GM03348 (cell line): ENCODE data around the gene PNMA8B.
A peak's percentile ranks its signal among the peaks of the same experiment; 100 is the strongest.
"Not testable (repeated sequence)": the region's sequence is repeated elsewhere in the genome, so short reads cannot be mapped to it uniquely, and the experiment has no call there.

Experiments
- DNase-seq: peaks from one replicate; pipeline ENCODE4 v3.0.0; 2012; ENCODE audit warnings: low spot score

PNMA8B gene

DNA sequence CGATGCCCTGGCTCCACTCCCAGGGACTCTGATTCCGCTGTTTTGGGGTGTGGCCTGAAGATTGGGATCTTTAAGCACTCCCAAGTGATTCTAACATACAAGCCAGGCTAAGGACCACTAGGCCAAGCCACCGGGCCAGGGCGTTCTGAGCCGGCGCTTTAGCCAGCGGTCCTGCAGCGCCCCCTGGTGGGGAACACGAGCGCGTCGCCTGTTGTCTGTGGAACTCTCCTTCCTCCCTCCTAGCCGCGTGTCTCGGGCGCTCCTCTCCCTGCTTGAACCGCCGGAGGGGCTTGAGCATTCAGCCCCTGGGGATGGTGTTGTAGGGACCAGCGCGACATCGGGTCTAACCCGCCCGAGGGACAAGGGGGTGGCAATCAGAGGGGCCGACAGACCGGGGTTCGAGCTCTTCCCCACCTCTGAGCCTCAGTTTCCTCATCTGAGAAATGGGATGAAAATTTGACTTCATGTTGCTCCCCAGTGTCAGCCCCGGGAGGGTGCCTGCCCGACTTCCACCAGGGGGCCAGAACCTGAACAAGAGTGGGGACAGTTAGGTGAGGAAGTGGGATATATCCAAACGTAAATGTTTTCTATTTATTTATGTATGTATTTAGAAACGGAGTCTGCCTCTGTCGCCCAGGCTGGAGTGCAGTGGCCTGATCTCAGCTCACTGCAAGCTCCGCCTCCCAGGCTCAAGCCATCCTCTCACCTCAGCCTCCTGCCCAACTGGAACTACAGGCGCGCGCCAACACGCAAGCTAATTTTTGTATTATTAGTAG is 18.0 kb upstream of the PNMA8B start:
- DNase-seq: peak; percentile 93

DNA sequence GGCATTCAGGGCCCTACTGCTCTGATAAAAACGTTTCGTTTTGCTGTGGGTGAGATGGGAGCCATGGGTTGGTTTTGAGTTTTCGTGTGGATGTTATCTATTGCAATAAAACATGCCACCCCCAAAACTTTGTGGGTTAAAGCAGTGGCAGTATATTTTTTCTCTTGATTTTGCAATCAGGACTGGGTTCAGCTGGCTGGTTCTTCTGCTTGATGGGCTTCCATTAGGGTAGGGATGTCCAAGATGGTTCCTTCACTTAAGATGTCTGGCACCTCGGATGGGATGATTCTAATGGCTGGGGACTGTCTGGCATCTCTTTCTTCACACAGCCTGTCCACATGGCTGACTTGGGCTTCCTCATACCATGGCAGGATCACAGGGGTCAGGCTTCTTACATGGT is 15.6 kb upstream of the PNMA8B start:
- no peak for DNase-seq

DNA sequence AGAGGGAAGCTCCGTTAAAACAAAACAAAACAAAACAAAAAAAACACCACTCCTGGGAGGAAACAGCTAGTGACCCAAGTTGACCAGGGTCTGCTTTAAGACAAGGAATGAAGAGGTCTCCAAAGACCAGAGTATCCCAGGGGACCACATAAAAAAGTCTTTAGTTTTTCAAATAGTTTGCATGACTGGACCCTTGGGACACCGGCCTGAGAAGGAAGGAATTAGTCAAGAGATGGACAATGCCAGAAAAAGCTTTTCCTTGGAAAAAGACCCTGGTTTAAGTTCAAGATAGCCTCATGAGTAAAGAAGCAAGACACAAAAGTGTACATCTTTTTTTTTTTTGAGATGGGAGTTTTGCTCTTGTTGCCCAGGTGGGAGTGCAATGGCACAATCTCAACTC is 12.5 kb upstream of the PNMA8B start:
- no peak for DNase-seq

DNA sequence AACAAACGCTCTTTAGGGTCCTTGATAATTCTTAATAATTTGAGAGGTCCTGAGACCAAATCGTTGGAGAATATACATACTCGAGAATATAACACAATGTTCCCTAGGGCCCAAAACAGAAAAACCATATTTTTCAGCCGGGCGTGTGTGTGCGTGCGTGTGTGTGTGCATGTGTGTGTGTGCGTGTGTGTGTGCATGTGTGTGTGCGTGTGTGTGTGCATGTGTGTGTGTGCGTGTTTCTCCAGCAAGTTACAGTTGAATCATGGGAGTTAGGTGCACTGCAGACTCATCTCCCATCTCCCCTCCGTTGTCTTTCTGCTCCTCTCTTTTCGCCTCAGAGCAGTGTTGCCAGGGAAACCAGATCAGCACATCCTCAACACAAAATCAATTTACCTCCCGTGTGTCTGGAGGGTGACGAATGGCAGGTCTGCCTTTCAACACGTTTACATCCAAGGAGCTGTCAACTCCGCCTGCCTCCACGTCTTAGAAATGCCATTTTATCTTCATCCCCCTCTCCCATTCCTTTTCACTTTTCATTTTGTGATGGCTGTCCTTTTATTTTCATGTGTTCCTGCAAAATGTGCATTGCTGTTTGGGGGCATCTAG is 8.3 kb upstream of the PNMA8B start:
- DNase-seq: no peak

DNA sequence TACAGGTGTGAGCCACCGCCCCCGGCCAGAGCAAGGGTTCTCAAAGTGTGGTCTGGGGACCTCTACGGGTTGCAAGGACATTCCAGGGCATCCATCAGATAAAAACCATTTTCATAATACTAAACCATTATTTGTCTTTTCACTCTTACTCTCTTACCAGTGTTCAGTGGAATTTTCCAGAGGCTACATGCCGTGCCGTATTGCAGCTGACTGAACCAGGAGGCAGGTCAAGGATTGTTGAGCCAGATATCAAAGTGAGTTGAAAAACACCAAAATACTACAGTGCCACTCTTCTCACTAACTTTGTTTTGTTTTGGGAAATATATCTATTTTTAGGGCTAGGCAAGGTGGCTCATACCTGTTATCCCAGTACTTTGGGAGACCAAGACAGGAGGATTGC is 7.2 kb upstream of the PNMA8B start:
- no peak for DNase-seq

DNA sequence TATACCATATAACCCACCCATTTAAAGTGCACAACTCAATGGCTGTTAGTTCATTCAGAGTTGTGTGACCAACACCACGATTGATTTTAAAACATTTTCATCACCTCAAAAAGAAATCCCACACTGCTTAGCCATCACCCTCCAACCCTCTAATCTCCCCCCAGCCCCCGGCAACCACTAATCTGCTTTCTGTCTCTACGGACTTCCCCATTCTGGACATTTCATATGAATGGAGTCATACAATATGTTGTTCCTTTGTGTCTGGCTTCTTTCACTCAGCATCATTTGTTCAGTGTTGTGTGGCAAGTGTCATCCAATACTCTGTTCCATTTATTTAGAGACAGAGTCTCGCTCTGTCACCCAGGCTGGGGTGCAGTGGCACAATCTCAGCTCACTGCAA is 4.0 kb upstream of the PNMA8B start:
- DNase-seq: no peak

DNA sequence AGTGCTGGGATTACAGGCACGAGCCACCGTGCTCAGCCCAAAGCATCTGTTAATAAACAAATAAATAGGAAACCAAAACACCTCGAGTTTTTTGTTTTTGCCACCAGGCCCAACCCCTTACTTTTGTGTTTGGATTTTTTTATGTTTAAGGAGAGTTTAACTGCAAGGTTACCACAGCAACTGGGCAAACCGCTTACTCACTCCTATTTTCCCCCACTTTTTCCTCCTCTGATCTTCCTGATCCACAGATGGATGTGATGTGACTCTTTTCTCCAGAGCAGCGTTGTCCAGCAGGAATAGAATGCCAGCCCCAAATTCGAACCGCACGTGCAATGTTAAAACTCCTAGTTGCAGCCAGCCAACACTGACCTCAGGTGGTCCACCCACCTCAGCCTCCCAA is 2.1 kb upstream of the PNMA8B start:
- no peak for DNase-seq

DNA sequence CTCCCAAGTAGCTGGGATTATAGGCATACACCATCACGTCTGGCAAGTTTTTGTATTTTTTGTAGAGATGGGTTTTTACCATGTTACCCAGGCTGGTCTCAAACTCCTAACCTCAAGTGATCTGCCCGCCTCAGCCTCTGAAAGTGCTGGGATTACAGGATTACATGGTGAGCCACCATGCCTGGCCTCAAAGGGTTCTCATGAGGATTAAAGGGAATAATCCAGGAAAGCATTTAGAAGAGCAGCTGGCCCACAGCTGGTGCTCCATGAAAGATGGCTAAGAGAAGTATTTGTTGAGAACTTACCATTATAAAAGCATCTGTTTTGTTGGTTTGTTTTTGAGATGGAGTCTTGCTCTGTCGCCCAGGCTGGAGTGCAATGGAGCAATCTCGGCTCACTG is 1.2 kb upstream of the PNMA8B start:
- not testable (repeated sequence) for DNase-seq

DNA sequence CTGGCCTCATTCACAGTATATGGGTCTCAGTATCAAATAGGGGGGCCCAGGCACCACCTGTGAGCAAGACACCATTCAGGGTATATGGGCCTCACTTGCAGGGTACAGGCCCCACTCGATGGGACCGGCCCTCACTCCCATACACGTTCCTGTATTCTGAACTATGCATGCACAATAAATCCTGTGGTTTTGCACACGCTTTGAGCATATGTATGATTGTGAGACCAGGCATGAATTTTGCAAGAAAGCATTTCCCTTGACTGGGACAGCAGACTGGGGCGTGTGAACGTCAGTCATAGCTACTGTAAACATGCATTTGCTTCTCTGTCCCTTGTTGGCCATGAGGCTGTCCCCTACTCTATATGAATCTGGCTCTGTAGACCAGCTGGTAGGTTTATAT is 637 bp upstream of the PNMA8B start:
- no peak for DNase-seq

DNA sequence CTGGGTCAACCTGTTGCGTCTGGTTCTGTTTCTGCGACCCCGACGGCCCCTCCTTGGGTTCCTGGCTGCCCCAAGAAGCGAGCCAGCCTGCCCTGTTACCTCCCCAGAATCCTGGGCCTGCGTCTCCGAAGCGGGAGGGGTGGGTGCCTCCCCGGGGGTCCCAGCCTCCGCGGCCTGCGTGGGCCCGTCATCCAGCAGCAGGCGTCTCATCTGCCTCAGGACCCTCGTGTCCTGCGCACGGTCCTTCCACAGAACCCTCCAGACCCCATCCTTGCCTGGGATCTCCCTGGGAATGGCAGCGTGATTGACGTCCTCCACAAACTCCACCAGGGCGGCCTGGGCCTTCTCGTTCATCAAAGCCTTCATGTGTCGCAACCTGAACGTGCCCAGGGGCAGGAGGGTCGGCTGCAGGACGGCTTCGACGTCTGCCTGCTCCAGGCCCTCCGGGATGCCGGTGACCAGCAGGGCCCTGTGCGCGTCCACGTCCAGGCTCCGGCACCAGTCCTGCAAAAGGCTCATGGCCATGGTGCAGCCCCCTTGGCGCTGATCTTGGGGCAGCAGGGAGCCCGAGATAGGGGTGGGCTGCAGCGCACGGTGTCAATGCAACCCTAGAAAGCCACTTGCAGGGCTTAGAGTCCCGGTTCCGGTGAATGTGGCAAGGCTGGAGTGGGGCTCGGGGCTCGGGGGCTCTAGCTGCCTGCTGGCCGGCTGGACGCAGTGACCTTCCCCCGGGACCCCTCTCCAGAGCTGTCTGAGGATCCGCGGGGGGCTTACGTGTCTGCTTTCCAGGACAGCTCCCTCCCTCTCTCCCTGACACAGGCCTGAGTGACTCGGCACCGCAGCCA is 504 bp downstream of the PNMA8B start:
- DNase-seq: no peak

DNA sequence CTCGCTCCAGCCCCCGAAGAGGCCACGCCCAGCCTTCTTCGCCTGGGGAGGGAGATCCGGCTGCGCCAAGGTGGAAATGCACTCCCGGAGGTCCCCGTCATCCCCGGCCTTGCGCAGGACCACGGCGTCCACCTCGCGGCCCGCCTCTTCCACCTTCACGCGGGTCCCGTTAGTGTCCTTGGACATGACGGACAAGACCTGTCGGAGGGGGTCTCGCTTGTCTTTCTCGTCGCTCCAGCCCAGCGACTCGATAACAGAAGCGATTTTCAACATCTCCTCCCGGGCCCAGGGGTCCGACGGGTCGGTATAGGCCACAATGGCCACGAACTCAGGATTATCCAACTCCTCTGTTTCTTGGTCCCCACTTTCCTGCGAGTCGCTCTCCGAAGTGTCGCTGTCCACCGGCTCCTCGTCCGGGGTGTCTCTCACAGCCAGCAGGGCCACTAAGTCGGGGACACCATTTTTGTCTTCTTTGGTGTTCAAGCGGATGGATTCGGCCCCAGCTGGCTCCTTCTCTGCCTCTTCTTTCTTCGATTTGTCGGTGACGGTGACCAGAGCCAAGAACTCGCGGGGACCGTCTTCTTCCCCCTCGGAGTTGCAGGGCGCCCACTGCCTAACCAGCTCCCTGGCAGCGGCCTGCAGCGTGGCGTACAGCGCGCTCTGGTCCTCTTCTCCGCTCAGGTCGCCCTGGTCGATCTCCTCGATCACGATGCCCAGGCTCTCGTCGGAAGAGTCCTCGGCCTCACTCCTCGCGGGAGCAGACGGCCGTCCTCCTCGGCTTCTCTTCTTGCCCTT is 1.3 kb downstream of the PNMA8B start:
- DNase-seq: no peak

DNA sequence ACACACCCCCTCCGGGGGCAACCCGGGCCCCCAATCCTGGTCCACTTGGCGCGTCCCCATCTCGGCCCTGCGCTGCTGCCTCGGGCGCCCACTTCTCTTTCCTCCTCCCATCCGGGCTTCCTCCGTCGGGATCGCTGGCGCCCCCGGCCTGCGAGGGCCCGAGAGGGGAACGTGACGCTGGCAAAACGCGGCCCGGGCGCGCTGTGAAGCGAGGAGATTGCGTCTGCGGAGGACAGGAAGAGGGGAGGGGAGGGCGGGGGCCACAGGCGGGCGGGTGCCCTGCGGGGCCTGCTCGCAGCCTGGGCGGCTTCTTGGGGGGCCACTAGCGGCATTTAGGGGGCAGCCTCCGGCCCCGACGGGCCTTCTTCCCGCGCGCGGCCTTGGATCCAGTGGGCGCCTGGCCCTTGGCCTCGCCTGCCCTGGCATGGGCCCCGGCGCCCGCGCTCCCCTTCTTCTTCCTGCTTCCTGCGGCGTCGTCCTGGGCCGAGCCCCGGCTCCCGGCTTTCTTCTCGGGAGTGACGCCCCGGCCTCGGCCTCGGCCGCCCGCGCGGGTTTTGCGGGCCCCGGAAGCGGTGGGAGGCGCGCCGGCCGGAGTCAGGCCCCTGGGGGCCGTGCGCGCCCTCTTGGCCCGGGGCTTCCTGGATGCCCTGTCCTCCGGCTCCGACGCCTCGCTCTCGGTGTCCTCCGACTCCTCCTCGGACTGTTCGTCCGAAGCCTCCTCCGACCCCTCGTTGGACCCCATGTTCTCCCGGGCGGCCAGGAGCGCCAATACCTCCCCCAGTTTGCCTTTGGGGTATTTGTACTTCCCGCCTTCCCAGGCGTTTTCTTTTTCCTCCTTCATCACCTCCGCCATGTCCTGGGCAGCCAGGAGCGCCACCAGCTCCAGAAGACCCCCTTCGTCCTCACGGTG is 2.2 kb downstream of the PNMA8B start:
- peak; percentile 48 for DNase-seq

DNA sequence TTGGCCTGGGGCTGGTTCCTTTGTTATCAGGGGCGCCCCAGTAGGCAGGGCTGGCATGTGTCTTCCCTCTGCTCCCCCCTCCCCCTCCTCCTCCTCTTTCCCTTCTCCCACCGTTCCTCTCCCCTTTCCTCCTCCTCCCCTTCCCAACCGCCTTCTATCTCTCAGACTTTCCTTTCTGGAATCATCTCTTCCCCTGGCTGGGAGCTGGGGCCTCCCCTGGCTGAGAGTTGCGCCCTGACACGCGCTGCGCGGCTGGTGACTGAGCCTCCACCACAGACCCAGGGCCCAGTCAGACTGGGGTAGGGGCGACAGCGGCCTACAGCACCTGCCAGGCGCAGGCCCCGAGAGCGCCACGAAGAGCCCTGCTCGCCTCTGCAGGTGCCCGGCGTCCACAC is 2.8 kb downstream of the PNMA8B start:
- DNase-seq: no peak

DNA sequence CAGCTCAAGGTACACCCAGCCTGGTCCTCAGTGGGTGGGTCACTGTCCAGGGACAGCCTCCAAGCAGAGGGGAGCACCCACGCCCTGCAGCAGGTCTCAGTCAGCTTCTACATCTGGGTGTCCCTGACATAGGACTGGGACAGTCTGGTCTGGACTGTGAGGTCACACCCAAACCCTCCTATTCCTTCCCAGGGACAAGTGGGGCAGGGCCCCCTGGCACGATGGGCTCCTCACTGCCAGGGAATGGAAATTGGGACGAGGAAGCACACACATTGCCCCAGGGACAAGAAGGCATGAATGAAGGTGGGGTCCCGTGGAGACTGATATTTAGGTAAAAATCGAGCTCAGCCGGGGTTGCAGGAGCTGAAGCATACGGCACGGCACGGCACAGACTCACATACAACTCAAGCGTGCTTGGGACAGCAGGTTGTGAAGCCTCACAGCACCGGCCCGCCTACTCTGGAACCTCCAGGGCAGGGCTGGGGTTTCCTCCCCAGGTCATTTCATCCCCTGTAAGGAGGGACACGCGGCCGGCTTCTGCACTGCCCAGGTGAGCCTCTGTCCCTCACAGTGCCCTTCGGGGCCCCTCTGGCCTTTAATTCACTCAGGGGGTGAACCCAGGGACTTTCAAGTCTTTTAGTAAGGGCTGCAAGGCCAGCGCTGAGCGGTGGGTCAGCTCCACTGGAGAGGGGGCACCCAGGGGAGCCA is 3.5 kb downstream of the PNMA8B start:
- DNase-seq: no peak

DNA sequence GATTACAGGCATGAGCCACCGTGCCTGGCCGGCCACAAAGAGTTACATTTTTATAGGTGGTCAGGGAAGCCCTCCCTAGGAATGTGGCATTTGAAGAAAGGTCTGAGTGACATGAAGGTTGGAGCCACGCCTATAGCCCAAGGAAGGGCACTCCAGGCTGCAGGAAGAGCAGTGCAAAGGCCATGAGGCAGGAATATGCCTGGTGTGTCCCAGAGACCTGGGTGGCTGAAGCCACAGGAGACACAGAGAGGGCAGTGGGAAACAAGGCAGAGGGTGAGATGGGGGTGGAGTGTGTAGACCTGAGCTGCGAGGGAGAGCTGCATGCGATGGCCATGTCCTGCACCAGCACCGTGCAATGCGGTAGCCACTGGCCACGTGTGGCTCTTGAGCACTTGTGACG is 4.9 kb downstream of the PNMA8B start:
- DNase-seq: no peak

DNA sequence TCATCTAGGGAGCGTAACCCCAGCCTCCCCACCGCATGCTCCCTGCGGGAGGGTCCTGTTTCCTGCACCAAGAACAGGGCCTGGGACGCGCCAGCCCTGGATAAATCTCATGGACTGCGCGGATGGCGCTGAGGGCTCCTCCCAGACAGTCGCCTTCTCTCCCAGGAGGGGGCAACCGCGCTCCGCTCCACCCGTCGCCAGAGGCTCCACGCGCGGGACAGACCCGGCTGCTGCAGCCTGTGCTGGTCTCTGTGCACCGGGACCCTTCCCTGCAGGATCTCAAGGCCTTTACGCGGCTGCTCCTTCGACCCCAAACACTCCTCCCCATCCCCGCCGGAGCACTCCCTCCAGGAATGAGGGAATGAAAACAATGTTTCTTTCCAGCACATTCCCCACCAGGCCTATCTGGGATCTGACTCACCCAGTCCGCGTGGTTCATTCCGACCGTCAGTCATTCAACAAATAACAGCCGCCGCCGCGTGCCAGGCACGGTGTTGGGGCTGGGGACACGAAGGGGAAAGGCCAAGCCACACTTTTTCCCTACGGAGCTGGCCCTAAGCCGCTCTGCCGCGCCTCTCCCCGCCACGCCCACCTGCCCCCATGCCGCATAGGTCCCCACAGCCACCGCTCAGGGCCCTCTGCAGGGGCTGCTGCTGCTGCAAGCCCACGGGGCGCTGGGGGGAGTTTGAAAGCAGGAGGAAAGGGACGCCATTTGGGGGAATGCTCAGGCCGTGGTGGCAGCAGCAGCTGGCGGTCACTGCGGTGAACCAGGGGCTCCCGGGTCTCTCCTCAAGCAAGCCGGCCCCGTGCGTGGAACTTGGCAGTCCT is 6.0 kb downstream of the PNMA8B start:
- peak; percentile 86 for DNase-seq

DNA sequence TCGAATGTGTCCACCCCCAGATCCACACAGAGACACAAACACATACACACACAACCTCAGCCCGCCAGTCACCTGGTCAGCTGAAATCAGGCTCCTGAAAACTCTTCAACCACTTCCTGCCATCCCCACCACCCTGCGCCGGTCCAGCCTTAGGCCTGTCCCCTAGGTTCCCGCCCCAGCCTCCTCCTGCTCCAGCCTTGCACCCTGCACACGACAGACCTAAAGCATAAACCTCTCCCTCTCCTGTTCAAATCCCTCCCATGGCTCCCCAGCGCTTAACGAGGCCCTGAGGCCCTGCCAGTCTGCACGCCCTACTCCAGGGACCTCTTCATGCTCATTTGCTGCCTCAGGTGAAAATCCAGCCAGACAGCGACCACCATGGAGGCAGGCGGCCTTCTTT is 7.1 kb downstream of the PNMA8B start:
- DNase-seq: no peak

DNA sequence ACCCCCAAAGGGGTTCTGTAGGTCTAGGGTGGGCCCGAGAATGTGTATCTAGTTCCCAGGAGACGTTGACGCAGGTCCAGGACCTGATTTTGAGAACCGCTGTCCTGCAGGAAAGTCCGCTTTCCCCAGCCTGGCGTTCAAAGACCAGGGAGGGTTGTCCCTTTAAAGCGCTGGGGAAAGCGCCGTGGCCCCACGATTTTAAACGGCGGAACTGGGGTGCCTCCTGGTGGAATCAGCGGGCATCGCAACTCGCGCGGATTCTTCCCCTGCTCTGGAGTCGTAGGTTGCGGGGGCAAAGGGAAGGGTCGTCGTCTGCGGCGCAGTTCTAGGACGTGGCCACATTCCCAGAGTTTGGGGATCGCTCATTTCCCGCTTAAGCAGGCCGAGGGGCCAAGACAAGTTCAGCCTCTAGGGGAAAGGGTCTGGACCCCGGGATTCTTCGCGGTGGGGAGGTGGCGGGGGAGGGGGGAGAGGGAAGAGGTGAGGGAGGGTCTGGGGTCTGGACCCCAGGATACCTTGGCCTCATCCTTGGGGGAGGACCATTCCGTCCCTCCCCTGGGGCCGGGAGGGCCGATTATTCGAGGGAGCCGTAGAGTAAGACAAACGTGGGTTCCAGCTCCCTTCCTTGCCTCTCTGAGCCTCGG is 7.7 kb downstream of the PNMA8B start:
- peak; percentile 91 for DNase-seq

DNA sequence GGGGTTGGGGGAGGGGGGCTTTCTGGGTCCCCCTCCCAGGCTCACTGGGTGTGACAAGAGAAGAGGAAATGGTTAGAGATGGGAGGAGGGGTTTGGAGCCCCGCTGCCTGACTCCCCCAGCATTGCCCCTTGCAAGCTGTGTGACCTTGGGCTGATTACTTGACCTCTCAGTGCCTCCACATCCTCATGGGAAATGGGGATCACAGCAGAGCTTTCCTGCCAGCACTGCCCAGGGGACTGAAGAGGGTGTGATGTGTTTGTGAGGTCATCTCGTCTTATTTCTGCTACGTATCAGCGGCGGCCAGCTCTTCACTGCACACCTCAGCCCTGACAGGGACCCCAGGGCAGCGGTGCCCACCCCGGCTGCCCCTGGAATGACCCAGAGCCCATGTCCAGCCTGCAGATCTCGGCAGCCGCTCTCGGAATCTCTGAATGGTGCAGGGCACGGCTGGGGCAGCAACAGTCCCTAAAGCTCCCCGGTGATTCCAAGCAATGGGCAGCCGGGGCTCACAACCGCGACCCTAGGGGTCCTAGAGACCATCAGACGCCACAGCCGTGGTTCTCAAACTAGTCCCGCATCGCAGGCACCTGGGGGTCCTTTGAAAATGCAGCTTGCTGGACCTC is 8.4 kb downstream of the PNMA8B start:
- no peak for DNase-seq
